DND-41 (cell line): Measurements from ENCODE around the gene CERKL.

Source experiments
- CTCF ChIP-seq: IDR thresholded peaks from 2 replicates; pipeline ENCODE4 v1.5.1; 2012; ENCODE audit warnings: borderline replicate concordance, low read length, moderate library complexity, mild to moderate bottlenecking; ENCODE audit not compliant: poor library complexity, severe bottlenecking; ENCODE audit errors: extremely low read depth
- EZH2 ChIP-seq: IDR thresholded peaks from 3 replicates; pipeline ENCODE4 v1.6.1; 2012; ENCODE audit warnings: borderline replicate concordance, low read depth, mild to moderate bottlenecking, moderate library complexity, low read length, inconsistent platforms; ENCODE audit not compliant: severe bottlenecking

- TF ChIP-seq CTCF, result no peak
- TF ChIP-seq EZH2, result no peak
Observed at GRCh38 chr2:181563101-181563692, 93.7 kb downstream of the CERKL start.
